ENCODE results near the gene SCAF4. TPM values are rescaled to one million over a fixed set of nuclear protein-coding genes. Genes with fewer than 3 reads are reported as not detected.

SCAF4 gene
- total RNA-seq, 1 donor from 2014 or later: 58.9 TPM

DNA sequence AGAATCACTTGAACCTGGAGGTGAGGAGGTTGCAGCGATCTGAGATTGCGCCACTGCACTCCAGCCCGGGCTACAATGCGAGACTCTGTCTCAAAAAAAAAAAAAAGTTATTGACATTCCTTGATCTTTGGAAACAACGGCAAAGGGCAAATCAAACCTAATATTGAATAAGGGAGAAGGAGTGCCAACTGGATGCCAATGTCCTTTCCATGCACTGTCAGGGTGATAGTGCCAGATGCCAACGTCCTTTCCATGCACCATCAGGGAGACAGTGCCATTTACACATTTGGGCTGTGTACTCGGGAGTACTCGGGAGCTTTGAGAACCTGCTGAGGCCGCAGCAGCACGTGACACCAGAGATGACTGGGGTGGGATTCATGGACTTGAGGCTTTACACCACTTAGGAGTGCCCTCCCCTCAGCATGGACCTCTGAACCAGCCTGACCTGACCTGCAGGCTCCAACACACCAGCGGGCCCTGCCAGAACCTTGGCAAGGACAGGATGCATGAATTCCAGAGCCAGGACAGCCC lies 106.9 kb downstream of the SCAF4 start:
- Mint-ChIP-seq H3K4me1 (peaks cover 6% of the 10 kb centered on the region), H3K36me3 (no peaks in the 10 kb centered on the region)
- TF ChIP-seq, protein P1, sequence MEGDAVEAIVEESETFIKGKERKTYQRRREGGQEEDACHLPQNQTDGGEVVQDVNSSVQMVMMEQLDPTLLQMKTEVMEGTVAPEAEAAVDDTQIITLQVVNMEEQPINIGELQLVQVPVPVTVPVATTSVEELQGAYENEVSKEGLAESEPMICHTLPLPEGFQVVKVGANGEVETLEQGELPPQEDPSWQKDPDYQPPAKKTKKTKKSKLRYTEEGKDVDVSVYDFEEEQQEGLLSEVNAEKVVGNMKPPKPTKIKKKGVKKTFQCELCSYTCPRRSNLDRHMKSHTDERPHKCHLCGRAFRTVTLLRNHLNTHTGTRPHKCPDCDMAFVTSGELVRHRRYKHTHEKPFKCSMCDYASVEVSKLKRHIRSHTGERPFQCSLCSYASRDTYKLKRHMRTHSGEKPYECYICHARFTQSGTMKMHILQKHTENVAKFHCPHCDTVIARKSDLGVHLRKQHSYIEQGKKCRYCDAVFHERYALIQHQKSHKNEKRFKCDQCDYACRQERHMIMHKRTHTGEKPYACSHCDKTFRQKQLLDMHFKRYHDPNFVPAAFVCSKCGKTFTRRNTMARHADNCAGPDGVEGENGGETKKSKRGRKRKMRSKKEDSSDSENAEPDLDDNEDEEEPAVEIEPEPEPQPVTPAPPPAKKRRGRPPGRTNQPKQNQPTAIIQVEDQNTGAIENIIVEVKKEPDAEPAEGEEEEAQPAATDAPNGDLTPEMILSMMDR (IDR thresholded peaks at IDR 0.05; ENCODE audit: unreplicated experiment): no peak

DNA sequence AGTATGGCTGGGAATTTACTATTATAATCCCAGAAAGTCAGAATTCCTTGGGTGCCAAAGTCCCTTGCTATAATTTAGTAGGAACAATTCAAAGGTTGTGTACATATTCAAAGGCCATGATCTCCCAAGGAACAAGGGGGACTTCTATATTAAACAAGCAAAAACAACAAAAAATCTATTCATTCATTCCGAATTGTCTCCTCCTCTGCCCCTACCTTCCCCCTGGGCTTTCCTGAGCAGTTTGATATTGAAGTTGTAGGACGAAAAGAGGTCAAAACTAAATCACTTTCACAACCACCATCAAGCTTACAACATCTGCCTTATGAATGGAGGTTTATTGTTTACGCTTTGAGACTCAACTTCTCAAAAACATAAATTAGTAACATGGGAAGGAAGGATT lies 107.7 kb downstream of the SCAF4 start:
- H3K4me1 Mint-ChIP-seq: peaks cover 2% of the 10 kb centered on the region
- H3K36me3 Mint-ChIP-seq: no peaks in the 10 kb centered on the region
- H3K27me3 Mint-ChIP-seq (ENCODE audit: low read depth): no peaks in the 10 kb centered on the region
- no peak overlapping the region for H3K4me3 Mint-ChIP-seq
- TF ChIP-seq, protein P1 (IDR thresholded peaks at IDR 0.05; ENCODE audit: unreplicated experiment): no peak
- peaks cover 4% of the 10 kb centered on the region for H3K9me3 Mint-ChIP-seq
- no peak for DNase-seq (ENCODE audit: low spot score in 2 of 2, unreplicated experiment in 2 of 2)
- H3K27ac Mint-ChIP-seq: no peak overlapping the region

More for the DNA sequence above, 106.9 kb downstream of the SCAF4 start:
- no peaks in the 10 kb centered on the region for H3K27me3 Mint-ChIP-seq (ENCODE audit: low read depth)
- H3K9me3 Mint-ChIP-seq: peaks cover 4% of the 10 kb centered on the region
- no peak overlapping the region for H3K27ac Mint-ChIP-seq
- DNase-seq (ENCODE audit: low spot score in 2 of 2, unreplicated experiment in 2 of 2): no peak
- H3K4me3 Mint-ChIP-seq: no peak overlapping the region

DNA sequence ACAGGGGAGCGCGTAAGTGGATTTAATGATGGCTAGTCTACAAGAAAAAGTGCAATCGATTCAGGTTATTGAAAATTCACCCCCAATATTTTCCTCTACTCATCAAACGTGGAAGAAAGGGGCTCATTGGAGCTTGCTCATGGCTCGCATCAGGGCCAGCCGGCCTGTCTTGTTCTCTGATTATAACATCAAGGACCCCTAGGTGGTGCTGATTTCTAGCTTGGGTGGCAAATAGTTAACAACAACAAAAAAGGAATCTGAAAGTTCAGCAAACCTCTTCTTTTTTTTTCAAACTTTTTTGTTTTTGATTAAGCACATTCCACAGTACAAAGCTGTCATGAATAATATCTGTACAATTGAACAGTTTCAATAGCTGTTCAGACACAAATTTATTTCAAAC lies 108.3 kb downstream of the SCAF4 start:
- Mint-ChIP-seq H3K27ac (no peak overlapping the region), H3K9me3 (peaks cover 4% of the 10 kb centered on the region), H3K4me1 (peaks cover 2% of the 10 kb centered on the region), H3K27me3 (ENCODE audit: low read depth) (no peaks in the 10 kb centered on the region), H3K36me3 (no peaks in the 10 kb centered on the region), H3K4me3 (no peak overlapping the region)
- TF ChIP-seq, protein P1 (IDR thresholded peaks at IDR 0.05; ENCODE audit: unreplicated experiment): no peak
- no peak for DNase-seq (ENCODE audit: low spot score in 2 of 2, unreplicated experiment in 2 of 2)

DNA sequence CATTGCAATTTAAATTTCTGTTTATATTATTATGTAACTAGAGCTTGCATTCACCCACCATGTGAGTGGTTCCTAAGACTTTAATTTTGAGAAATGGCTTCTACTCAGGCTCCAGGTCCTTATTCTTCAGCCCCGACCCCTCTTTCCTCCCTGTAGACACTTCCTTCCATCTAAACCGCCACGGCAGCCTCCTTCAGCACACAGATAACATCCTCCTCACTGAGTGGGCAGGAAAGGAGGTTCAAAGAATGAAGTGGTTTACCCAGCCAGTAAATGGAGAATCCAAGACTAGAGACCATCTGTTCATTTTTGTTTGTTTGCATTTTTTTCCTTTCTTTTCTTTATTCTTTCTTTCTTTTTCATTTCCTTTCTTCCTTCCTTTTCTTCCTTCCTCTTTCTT lies 109.5 kb downstream of the SCAF4 start:
- no peaks in the 10 kb centered on the region for H3K4me1 Mint-ChIP-seq
- no peak overlapping the region for H3K27ac Mint-ChIP-seq
- H3K36me3 Mint-ChIP-seq: no peaks in the 10 kb centered on the region
- H3K9me3 Mint-ChIP-seq: no peaks in the 10 kb centered on the region
- H3K4me3 Mint-ChIP-seq: no peak overlapping the region
- DNase-seq (ENCODE audit: low spot score in 2 of 2, unreplicated experiment in 2 of 2): no peak
- TF ChIP-seq, protein P1 (IDR thresholded peaks at IDR 0.05; ENCODE audit: unreplicated experiment): no peak
- no peaks in the 10 kb centered on the region for H3K27me3 Mint-ChIP-seq (ENCODE audit: low read depth)

Other genes starting within 250 kb of the SCAF4 start
- gene SOD1, start 72.4 kb downstream of the SCAF4 start, total RNA-seq: 150 to 158 TPM (median 154 TPM) in 3 replicates
- gene HUNK, start 140.9 kb upstream of the SCAF4 start, total RNA-seq: 58.8 to 61.4 TPM (median 60.6 TPM) in 3 replicates

All from mesothelial cell of epicardium (in vitro differentiated cells).